HG03064 (cell line): Measurements from ENCODE around the gene CARF.
"Not testable (repeated sequence)": the region's sequence is repeated elsewhere in the genome, so short reads cannot be mapped to it uniquely, and the experiment has no call there.

Experiments used
- ATAC-seq: cut with Tn5 transposase; IDR thresholded peaks from one replicate; pipeline ENCODE4 v1.9.1; 2021; ENCODE audit warnings: low read depth; ENCODE audit not compliant: unreplicated experiment

CARF gene

DNA sequence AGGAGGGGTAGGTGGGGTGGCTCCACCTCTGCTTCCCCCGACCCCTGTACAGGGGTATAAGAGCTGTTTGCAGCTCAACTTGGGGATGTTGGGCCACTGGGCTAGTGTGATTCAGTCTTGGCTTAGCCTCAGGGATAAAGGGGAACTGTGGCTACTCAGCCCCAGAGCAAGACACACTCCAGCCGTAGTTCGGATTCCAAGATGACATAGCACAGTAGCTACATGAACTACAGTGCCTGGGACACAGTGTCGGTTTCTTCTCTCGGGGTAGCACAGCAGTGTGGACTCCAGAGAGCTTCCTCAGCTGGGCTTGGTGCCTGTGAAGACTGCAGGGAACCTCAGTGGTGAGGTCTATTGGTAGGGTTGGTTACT is 21.1 kb downstream of the CARF start:
- ATAC-seq, result no peak

DNA sequence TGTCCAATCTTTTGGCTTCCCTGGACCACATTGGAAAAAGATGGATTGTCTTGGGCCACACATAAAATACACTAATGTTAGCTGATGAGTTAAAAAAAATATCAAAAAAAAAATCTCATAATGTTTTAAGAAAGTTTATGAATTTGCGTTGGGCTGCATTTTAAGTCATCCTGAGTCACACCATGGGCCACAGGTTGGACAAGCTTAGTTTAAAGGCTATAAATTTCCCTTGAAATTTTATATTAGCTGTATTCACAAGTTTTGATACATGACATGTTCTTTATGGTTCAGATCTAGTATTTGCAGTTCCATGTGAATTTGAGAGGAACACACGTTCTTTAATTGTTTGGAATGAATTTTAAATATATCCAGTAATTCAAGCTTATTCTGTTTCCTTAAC is 21.9 kb downstream of the CARF start:
- no peak for ATAC-seq

DNA sequence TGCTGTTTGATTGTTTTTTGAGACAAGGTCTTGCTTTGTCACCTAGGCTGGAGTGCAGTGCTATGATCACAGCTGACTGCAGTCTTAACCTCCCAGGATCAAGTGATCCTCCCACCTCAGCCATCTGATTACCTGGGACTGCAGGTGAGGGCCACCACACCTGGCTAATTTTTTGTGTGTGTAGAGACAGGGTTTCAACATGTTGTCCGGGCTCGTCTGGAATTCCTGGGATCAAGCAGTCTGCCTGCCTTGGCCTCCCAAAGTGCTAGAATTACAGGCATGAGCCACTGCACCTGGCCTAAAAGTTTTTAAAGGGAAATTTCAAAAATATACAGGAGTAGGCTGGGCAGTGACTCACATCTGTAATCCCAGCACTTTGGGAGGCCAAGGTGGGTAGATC is 22.4 kb downstream of the CARF start:
- no peak for ATAC-seq

DNA sequence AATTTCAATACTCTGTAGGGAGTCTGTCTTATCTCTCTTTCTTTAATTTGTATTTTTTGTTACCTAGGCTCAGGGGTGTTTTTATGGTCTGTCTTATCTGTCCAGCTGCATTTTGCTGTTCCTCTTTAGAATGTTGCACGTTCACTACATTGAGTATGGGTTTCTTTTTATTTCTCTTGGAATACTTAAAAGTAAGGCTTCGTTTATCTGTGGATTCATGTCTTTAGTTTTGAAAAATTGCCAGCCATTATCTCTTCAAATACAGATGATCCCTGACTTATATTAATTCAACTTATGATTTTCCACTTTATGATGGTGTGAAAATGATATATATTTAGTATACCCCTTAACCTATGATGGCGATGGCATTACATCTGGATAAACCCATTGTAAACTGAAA is 26.9 kb downstream of the CARF start:
- no peak for ATAC-seq

DNA sequence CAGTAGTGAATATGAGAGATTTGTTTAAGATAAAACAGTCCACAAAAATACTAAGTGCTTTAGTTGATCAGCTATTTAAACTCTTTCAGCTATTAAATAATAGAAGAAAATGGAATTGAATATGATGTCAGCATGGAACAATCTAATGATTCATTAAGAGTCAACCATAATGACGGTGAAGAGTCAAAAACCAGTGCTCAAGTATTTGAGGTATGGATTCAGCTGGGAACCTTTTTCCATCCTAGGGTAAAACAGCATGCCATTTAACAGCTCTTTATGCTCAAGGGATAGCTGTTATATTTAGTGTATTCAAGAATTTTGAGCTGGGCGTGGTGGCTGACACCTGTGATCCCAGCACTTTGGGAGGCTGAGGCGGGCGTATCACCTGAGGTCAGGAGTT is 29.7 kb downstream of the CARF start:
- no peak for ATAC-seq

DNA sequence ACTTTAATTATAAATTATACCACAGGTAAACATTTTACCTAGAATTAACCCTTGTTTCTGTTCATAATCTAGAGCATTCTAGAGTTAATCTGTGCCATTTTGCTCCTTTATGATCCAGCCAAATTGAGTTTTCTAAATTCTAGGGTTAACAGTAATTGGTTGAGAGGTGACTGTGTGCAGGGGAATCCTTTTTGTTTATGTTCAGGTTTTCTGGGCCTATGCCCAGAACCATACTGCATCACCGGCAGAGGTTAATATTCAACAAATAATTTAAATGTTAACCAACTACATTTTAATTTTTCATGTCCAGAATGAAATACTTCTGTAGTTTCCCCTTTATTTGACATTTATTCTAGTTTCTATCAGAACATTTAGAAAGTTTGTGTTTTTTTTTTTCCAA is 32.3 kb downstream of the CARF start:
- ATAC-seq, result no peak

DNA sequence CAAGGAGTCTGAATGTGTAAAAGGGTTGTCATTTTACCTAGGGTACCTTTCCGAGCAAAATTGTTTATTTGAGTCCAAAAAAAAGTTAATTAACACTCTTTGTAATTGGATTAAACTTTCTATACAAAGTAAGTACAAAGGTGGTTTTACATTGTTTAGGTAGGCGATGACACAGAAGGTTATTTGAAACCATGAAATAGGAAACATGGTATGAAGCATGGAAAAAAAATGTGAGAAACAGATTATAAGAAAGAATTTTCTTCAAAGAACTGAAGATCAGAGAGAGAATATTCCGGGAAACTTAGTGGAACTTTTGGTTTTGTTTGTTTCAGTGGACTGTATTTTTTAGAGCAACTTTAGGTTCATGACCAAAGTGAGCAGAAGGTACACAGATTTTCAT is 32.7 kb downstream of the CARF start:
- no peak for ATAC-seq

DNA sequence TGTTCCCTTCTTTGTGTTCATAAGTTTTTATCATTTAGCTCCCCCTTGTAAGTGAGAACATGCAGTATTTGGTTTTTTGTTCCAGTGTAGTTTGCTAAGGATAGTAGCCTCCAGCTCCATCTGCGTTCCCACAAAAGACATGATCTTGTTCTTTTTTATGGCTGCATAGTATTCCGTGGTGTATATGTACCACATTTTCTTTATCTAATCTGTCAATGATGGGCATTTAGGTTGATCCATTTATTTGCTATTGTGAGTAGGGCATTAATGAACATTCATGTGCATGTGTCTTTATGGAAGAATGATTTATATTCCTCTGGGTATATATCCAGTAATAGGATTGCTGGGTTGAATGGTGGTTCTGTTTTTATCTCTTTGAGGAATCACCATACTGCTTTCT is 33.4 kb downstream of the CARF start:
- ATAC-seq, result no peak

DNA sequence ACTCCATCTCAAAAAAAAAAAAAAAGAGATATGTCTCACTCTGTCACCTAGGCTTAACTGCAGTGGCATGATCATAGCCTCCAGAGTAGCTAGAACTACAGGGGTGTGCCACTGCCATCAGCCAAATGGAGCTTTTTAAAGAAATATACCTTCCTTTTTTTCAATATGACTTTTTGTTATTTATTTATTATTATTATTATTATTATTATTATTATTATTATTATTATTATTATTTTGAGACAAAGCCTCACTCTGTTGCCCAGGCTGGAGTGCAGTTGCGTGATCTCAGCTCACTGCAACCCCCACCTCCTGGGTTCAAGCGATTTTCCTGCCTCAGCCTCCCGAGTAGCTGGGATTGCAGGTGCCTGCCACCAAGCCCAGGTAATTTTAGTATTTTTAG is 37.3 kb downstream of the CARF start:
- not testable (repeated sequence) for ATAC-seq

DNA sequence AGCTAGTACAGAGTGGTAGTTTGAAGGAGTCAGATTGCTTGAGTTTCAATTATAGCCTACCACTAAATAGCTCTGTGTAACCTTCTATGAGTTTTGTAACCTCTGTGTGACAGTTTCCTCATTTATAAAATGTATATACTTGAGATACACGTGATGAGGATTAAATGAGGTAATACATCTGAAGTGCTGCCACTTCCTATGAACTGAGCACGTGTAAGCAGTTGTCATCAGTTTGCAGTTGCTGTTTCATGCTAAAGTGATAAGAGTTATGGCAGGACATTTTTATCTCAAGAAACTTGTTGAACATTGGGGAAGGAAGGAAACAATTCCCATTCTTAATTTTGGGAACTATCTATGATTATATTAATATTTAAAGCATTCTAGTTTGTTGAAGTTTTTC is 38.5 kb downstream of the CARF start:
- no peak for ATAC-seq

DNA sequence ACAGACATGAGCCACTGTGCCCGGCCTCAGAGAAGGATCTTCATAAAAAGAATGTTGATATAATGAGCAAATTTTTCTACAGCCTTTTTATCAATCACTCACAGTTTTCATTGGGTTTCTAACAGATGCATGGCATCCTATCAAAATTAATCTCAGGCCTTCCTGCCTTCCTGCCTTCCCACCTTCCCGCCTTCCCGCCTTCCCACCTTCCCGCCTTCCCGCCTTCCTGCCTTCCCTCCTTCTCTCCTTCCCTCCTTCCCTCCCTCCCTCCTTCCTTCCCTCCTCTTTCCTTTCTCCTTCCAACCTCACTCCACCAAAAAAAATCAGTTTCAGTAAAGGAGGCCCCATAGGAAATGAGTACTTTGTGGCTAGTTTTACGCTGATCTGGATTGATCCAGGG is 48.4 kb downstream of the CARF start:
- ATAC-seq, result no peak

DNA sequence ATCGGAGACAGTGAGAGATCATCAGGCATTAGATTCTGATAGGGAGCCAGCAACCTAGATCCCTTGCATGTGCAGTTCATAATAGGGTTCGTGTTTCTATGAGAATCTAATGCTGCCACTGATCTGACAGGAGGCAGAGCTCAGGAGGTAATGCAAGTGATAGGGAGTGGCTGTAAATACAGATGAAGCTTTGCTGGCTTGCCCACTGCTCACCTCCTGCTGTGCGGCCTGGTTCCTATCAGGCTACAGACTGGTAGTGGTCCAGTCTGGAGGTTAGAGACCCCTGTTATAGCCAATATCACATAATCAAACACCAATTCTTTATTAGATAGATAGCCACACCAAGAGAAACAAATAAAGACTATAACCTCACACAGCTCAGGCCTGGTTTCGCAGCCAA is 51.6 kb downstream of the CARF start:
- ATAC-seq, result no peak

DNA sequence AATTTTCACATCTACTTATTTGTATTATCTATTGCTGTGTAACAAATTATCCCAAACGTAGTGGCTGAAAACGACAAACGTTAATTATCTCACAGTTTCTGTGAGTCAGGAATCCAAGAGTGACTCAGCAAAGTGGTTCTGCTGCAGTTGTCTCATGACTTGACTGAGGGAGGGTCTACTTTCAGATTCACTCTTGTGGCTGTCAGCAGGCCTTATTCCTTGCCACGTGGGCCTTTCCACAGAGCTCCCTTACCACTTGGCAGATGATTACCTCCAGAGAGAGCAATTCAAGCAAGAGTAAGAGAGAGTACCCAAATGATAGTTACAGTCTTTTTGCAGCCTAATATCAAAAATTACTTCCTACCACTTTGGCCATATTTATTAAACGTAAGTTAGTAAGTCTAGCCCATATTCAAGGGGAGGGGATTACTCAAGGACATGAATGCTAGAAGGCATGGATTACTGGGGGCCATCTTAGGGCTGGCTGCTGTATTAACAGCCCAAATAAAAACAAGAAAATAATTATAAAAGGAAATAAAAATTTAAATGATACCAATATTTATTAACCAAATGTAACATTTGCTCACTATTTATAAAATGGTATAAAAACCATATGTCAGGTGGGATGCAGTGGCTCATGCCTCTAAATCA is 53.9 kb downstream of the CARF start:
- ATAC-seq, result no peak

DNA sequence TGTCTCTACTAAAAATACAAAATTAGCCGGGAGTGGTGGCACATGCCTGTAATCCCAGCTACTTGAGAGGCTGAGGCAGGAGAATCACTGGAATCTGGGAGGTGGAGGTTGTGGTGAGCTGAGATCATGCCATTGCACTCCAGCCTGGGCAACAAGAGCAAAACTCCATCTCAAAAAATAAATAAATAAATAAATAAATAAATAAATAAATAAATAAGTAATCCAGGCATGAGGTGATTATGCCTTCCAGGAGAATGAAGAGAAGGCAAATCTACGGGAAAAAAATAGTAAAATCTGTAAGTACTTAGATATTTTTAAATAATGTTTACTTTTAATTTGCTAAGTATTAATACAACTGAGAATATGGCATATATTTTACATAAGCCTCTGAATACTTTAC is 57.3 kb downstream of the CARF start:
- ATAC-seq, result not testable (repeated sequence)

DNA sequence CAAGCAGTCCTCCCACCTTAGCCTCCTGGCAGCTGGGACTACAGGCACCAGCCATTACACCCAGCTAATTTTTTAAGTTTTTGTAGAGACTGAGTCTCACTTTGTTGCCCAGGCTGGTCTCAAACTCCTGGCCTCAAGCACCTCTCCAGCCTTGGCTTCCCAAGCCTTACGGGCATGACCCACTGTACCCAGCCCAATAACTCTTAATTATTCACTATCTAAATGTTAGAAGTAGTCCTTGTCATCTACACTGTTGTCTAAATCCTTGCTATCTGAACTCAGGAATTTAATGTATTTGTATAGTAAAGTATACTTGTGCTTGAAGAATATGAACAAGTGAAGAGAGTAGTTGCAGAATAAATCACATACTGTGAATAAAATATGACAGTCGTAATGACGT is 64.7 kb downstream of the CARF start:
- ATAC-seq, result no peak

DNA sequence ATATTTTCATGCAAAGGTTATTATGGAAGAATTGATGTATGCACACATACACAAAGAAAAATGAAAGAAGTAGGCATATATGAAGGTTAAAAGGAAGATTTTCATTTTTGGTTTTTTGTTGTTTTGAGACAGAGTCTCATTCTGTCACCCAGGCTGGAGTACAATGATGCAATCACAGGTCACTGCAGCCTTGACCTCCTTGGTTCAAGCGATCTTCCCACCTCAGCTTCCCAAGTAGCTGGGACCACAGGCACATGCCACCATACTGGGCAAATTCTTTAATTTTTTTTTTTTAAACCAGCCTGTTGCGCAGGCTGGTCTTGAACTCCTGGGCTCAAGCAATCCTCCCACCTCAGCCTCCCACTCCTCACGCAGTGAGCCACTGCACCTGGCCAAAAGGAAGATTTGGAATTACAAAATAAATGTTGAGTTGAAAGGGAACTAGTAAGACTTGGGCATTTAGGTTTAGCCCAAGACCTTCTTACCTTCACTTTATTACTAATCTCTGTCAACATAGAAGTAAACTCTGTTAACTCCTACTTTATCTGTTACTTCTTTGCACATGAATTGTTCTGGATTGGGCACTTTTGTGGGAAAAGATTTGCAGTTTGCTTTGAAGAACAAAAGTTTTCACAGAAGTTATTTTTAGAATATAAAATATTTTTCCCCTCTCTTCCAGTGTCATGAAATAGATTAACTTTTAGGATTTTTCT is 70.9 kb downstream of the CARF start:
- no peak for ATAC-seq

DNA sequence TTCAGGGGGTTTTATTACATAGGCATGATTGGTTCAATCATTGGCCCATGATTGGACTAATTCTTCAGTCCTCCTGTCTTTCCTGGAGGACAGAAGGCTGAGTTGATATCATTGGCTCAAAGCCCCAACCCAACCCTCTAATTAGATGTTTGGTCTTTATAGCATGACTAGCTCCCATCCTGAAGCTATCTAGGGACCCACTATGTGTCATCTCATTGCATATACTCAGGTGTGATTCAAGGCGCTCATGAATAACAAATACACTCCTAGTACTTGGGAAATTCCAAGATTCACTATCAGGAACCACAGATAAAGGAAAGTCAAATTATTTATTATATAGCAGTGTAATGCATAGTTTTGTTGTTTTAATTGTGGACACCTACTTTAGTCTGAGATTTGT is 77.7 kb downstream of the CARF start:
- no peak for ATAC-seq

DNA sequence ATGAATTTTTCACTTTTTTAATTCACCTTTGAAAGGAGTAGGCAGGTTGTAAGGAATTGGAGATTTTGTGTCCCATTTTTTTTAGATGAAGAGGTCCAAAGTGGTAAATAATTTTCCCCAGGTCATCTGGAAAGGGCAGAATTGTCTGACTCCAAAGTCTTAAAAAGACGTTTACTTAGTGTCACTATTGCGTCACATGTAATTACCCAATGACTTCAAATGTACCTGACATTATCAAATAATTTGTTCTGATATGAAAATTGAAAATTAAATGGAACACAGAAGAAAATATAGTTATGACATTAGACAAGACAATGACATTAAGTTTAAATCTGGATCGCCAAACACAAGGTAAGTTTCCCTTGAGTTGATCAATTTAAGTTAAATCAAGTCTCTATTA is 78.4 kb downstream of the CARF start:
- no peak for ATAC-seq

DNA sequence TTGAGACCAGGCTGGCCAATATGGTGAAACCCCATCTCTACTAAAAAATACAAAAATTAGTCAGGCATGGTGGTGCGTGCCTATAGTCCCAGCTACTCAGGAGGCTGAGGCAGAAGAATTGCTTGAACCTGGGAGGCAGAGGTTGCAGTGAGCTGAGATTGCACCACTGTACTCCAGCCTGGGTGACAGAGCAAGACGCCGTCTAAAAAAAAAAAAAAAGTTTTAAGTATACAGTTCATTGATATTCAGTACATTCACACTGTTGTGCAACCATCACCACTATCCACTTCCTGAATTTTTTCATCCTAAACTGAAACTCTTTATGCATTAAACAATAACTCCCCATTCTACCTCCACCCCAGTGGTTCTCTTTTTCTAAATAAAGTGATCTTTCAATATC is 85.0 kb downstream of the CARF start:
- ATAC-seq, result not testable (repeated sequence)

DNA sequence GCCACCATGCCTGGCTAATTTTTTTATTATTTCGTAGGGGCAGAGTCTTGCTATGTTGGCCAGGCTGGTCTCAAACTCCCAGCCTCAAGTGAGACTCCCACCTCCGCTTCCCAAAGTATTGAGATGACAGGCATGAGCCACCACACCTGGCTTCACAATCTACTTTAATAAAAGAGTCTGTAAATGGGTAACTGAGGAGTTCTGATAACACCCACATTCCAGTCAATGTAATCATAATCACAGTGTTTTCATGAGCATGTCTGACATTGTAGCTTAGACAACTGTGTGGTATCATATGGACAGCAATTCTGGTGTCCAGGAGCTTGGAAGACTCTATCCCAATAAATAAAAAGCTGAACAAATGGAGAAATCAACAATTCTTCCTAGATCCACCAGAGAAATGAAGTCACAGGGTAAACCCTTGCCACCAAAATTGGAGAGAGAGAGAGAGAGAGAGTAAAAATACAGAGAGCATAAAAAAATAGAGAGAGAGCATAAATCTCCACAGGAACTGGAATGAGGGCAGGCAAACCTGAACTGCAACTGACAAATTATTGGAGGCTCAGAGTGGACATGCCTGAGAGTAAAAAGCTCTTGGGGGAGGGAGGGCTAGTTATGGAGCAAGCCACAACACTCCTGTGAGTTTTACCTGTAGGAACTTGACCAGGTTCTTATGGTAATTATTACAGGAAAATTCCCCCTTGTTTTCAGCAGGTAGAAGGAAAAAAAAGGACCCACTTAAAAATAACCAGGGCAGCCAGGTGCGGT is 90.2 kb downstream of the CARF start:
- no peak for ATAC-seq

DNA sequence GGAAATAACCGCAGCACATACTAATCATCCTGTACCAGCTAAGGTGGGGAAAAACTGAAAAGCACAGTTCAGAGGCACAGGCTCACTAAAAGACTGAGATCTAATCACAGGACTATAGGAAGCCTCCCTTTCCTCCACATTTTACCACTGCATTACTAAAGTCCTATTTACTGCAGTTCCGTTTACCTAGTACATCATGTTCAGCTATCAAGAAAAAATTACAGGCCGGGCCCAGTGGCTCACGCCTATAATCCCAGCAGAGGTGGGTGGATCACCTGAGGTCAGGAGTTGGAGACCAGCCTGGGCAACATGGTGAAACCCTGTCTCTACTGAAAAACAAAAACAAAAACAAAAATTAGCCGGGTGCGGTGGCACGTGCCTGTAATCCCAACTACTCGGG is 91.6 kb downstream of the CARF start:
- ATAC-seq, result no peak
